ENCODE data around the gene PATZ1. TPM values are rescaled to one million over a fixed set of nuclear protein-coding genes. Genes with fewer than 3 reads are reported as not detected.
"Not testable (repeated sequence)": the region's sequence is repeated elsewhere in the genome, so short reads cannot be mapped to it uniquely, and the experiment has no call there.

PATZ1 gene, protein sequence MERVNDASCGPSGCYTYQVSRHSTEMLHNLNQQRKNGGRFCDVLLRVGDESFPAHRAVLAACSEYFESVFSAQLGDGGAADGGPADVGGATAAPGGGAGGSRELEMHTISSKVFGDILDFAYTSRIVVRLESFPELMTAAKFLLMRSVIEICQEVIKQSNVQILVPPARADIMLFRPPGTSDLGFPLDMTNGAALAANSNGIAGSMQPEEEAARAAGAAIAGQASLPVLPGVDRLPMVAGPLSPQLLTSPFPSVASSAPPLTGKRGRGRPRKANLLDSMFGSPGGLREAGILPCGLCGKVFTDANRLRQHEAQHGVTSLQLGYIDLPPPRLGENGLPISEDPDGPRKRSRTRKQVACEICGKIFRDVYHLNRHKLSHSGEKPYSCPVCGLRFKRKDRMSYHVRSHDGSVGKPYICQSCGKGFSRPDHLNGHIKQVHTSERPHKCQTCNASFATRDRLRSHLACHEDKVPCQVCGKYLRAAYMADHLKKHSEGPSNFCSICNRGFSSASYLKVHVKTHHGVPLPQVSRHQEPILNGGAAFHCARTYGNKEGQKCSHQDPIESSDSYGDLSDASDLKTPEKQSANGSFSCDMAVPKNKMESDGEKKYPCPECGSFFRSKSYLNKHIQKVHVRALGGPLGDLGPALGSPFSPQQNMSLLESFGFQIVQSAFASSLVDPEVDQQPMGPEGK
- total RNA-seq, result 27.4 and 31.0 TPM in 2 replicates

GRCh38 chr22:31346255-31346732 lies at the start of gene PATZ1:
PATZ1 (minus strand) TSS chr22:31346346; CDS start chr22:31345602, 744 bp downstream.
- intact Hi-C loops (cut with micrococcal nuclease), result loop anchor here (1.0 to 5.0 kb wide), 7 partner anchors 134 to 1744 kb away; partner anchors contain the start of genes DEPDC5, LIMK2, NF2 and PRR14L

DNA sequence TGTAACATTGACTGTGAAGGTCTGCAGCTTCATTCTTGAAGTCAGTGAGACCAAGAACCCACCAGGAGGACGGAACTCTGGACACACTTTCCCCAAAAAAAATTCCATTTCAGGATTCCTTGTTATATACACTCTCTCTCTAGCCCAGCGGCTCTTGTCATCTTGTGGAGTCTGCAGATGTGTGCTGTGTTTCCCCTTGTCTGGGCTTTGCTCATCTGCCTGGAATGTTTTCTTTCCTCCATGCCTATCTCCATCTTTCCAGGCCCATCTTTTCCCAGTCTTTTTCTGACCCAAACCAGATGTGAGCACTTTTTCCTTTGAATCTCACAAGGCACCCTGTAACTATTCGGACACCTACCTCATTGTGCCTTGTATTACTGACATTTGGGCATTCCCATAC lies 48.2 kb upstream of the PATZ1 start:
- intact Hi-C loops (cut with micrococcal nuclease), result no loop called here

- intact Hi-C loops (cut with micrococcal nuclease), result no loop called here
Observed at GRCh38 chr22:31393893-31394292, 47.7 kb upstream of the PATZ1 start.

DNA sequence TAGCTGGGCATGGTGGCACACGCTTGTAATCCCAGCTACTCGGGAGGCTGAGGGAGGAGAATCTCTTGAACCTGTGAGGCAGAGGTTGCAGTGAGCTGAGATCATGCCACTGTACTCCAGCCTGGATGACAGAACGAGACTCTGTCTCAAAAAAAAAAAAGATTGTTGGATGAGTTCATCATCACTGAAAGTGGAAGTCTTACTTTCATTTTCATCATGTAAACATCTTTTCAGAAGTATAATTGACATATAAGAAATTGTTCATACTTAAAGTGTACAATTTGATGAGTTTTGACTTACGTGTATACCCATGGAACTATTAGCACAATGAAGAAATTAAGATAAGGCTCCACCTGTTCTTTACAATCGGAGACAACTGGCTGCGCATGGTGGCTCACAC lies 32.5 kb upstream of the PATZ1 start:
- intact Hi-C loops (cut with micrococcal nuclease), result not testable (repeated sequence)

GRCh38 chr22:31378123-31378522 lies 32.0 kb upstream of the PATZ1 start:
- intact Hi-C loops (cut with micrococcal nuclease), result no loop called here

DNA sequence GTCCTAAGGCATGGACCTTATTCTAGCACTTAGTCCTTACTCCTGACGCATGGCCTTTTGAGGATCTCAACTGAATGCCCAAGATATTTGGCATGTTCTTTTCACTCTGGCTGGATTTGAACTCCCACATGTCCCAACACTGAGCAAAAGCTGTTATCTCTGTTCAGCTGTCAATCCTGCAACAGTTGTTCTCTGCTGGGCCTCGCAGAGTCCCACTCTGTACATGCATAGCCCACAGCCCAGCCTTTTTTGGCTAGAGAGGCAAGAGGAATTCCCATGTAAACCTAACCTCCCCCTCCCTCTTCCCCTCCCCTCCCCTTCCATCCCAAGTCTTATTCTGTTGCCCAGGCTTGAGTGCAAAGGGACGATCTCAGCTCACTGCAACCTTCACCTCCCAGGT lies 31.5 kb upstream of the PATZ1 start:
- intact Hi-C loops (cut with micrococcal nuclease), result no loop called here

GRCh38 chr22:31367426-31367825 lies 21.3 kb upstream of the PATZ1 start:
- intact Hi-C loops (cut with micrococcal nuclease), result no loop called here

- intact Hi-C loops (cut with micrococcal nuclease), result no loop called here
Observed at GRCh38 chr22:31363885-31364465, 17.8 kb upstream of the PATZ1 start.

- intact Hi-C loops (cut with micrococcal nuclease), result no loop called here
Observed at GRCh38 chr22:31361743-31362142, 15.6 kb upstream of the PATZ1 start.

DNA sequence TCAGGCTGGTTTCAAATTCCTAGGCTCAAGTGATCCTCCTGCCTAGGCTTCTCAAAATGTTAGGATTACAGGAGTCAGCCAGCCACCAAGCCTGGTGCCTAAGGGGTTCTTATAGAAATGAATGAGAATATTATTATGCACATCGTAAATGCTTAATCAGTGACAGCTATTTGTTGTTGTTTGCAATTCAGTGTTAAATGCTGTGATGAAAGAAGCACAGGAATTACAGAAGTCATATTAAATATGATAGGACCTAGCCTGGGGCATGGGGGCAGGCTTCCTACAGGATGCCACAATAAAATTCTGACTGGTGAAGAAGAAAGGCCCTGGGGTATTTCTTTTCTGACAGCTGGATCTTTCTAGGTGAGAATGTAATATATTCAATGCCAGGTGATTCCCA lies 13.9 kb upstream of the PATZ1 start:
- intact Hi-C loops (cut with micrococcal nuclease), result no loop called here

DNA sequence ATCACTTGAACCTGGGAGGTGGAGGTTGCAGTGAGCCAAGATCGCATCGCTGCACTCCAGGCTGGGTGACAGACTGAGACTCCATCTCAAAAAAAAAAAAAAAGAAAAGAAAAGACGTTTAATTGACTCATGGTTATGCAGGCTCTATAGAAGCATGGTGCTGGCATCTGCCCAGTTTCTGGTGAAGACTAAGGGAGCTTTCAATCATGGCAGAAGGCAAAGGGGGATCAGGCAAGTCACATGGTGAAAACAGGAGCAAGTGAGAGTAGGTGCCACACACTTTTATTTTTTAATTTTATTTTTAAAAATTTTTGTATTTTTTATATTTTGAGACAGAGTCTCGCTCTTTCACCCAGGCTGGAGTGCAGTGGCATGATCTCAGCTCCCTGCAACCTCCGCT lies 8.4 kb upstream of the PATZ1 start:
- intact Hi-C loops (cut with micrococcal nuclease), result no loop called here

DNA sequence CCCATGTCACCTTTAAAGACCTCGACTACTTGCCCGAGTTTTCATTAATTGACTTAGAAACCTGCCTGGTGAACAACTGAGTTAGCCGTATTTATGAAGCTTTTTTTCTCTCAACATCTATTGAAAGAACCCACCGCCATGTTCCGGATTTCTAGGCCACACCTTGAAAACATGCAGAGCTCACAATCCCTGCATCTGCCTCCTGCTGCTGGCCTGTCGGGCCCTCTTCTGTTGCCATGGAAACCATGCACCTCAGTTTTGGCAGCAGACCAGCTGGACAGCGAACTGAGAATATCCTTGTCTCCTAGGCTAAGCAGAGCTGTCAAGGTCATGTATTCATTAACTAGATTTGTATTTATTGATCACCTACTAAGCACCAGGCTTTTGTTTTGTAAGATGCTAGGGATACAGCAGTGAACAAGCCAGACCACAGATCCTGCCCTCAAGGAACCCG lies 4.3 kb upstream of the PATZ1 start:
- intact Hi-C loops (cut with micrococcal nuclease), result no loop called here

- intact Hi-C loops (cut with micrococcal nuclease), result loop anchor here (5.0 kb wide), 2 partner anchors 402 to 1748 kb away; partner anchors contain the start of genes DEPDC5, NF2 and PRR14L
Observed at GRCh38 chr22:31349960-31350359, 3.8 kb upstream of the PATZ1 start.

DNA sequence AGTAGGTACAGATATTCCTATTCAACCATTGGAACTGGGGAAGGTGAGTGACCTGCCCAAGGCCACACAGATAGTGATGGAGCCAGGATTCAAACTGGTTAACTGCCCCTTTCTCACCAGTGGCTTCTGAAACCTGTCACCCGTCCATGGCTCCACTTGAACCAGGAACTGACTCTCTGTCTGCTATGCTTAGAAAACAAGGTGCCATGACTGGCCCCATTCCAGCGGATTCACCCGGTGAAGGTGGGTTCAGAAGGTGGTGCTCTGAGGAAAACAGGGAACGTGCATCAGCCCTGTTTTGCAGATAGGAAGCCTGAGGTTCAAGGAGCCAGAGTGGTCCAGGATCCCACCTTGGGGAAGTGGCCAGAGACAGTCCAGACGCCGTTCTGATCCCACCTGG lies 2.6 kb upstream of the PATZ1 start:
- intact Hi-C loops (cut with micrococcal nuclease), result loop anchor here (5.0 kb wide), 2 partner anchors 404 to 1746 kb away; partner anchors contain the start of genes DEPDC5, NF2 and PRR14L

- intact Hi-C loops (cut with micrococcal nuclease), result loop anchor here (5.0 kb wide), 2 partner anchors 404 to 1746 kb away; partner anchors contain the start of genes DEPDC5, NF2 and PRR14L
Observed at GRCh38 chr22:31348009-31348337, 1.8 kb upstream of the PATZ1 start.

GRCh38 chr22:31347251-31348008 lies 1.3 kb upstream of the PATZ1 start:
- intact Hi-C loops (cut with micrococcal nuclease), result loop anchor here (1.0 to 5.0 kb wide), 3 partner anchors 149 to 1745 kb away; partner anchors contain the start of genes DEPDC5, NF2, PRR14L and SFI1

DNA sequence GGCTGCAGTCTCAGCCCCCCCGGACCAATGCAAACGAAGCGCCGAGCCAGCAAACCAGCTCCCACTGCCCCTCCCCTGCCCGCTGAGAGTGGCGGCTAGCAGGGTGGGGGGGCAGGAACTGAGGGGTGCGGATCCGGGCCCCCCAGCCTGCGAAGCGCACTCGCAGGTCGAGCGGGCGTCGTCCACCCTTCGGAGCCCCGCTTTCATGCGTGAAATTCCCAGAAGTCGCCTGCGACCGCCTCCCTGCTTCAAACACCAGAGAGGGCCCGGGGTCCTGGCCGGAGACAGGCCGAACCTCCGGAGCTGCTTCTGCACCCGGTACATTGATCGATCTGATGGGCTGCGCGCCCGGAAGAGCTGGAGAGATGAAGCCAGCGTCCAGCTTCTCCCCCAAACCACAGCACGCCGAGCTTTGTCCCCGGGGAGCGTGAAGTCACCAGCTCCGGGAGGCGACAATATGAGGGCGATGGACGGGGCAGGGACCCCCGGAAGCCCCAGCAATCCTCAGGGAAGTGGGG lies 646 bp upstream of the PATZ1 start:
- intact Hi-C loops (cut with micrococcal nuclease), result loop anchor here (1.0 to 5.0 kb wide), 8 partner anchors 134 to 1744 kb away; partner anchors contain the start of genes DEPDC5, LIMK2, NF2 and PRR14L

DNA sequence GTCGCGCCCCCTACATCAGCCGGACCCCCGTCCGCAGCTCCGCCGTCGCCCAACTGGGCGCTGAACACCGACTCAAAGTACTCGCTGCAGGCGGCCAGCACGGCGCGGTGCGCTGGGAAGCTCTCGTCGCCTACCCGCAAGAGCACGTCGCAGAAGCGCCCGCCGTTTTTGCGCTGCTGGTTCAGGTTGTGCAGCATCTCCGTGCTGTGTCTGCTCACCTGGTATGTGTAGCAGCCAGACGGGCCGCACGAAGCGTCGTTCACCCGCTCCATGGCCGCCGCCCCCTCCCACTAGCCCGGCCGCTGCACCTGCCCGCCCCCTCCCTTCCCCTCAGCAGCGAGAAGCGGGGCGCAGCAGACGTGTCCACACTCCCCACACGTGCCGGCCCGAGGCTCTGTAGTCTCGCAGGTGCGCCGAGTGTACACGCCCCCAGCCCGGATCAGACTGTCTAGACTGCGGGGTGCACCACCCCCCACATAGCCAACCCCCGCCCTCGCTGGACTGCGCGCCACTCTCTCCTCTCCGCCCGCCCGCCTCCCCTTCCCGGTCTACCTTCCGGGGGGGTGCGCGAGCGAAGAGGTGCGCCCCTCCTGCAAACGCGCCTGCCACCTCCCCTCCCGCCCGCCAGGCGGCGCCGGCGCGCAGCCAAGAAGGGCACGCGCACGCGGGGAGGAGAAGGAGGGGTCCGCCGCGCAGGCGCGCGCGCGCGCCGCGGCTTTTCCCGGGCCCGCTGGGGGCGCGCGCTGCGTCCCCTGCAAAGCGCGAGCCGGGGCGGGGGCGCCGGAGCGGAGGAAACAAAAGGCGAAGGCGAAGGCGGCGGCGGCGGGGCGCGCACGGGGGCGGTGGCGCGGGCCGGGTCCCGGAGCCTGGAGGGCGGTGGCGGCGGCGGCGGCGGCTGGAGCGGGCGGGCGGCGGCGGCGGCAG lies 553 bp downstream of the PATZ1 start:
- intact Hi-C loops (cut with micrococcal nuclease), result loop anchor here (1.0 to 5.0 kb wide), 10 partner anchors 53 to 1743 kb away; partner anchors contain the start of genes DEPDC5, DRG1, EIF4ENIF1 and LIMK2
